KMS-11 (cell line): Measurements from ENCODE around the gene VAMP8.

Source experiments
- H2AFZ ChIP-seq: fragments of 200-600 bp; sonication (generic); 2 replicates; pipeline ENCODE4 v1.6.1; 2016; ENCODE audit warnings: antibody characterized with exemption, mixed run types, low read depth
- H3K27ac ChIP-seq: fragments of 200-600 bp; sonication (generic); 2 replicates; pipeline ENCODE4 v1.6.1; 2016; ENCODE audit warnings: mild to moderate bottlenecking, mixed run types
- H3K27me3 ChIP-seq: fragments of 200-600 bp; sonication (generic); 2 replicates; pipeline ENCODE4 v1.6.1; 2017; ENCODE audit warnings: mild to moderate bottlenecking, low read depth, mixed run types, moderate library complexity; ENCODE audit not compliant: insufficient read depth
- H3K36me3 ChIP-seq: fragments of 200-600 bp; sonication (generic); 2 replicates; pipeline ENCODE4 v1.6.1; 2017; ENCODE audit warnings: mild to moderate bottlenecking, mixed run types; ENCODE audit not compliant: insufficient read depth
- H3K4me1 ChIP-seq: fragments of 200-600 bp; sonication (generic); 2 replicates; pipeline ENCODE4 v1.6.1; 2016; ENCODE audit warnings: mild to moderate bottlenecking, low read depth, mixed run types; ENCODE audit not compliant: poor library complexity, severe bottlenecking
- H3K4me2 ChIP-seq: fragments of 200-600 bp; sonication (generic); 2 replicates; pipeline ENCODE4 v1.7.0; 2016; ENCODE audit warnings: mild to moderate bottlenecking, mixed run types
- H3K4me3 ChIP-seq: fragments of 200-600 bp; sonication (generic); IDR thresholded peaks from 2 replicates; pipeline ENCODE4 v1.6.1; 2017; ENCODE audit warnings: low read depth, low read length, mixed read lengths; ENCODE audit not compliant: insufficient read depth
- H3K79me2 ChIP-seq: fragments of 200-600 bp; sonication (generic); 2 replicates; pipeline ENCODE4 v1.6.1; 2016; ENCODE audit warnings: low read depth, mixed run types; ENCODE audit not compliant: insufficient read depth
- H3K9ac ChIP-seq: fragments of 200-600 bp; sonication (generic); 2 replicates; pipeline ENCODE4 v1.6.1; 2016; ENCODE audit warnings: mild to moderate bottlenecking, mixed run types
- H4K20me1 ChIP-seq: fragments of 200-600 bp; sonication (generic); 2 replicates; pipeline ENCODE4 v1.6.1; 2016; ENCODE audit warnings: mild to moderate bottlenecking, mixed run types; ENCODE audit not compliant: insufficient read depth
- TF ChIP-seq, protein P1 (sequence below): fragments of 200-600 bp; sonication (generic); conservative IDR thresholded peaks from 2 replicates; pipeline ENCODE4 v1.6.1; 2017; ENCODE audit warnings: low read depth, mild to moderate bottlenecking, antibody characterized with exemption, low read length, moderate library complexity, mixed read lengths

The VAMP8 gene

DNA sequence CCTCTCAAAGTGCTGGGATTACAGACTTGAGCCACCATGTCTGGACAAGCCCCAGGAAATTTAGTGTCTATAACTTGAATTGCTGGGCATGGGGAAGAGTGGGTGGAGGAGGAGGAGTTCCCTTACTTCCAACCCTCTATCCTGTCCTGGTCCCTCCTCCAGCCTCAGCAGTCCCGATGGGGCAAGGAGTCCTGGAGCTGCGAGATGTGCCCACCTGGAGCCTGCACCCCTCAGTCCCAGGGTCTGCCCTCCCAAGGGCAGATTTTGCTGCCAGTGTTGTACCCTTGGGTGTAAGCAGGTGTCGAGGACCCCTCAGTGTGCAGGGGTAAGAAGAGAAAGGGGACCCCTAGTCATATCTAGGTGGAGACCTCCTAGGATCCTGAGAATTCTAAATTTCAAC is 2.8 kb downstream of the VAMP8 start:
- Histone ChIP-seq H2AFZ (no peak overlapping the region), H3K4me3 (no peak overlapping the region), H3K4me2 (no peak overlapping the region), H3K9ac (no peak overlapping the region), H3K4me1 (no peaks in the 10 kb centered on the region), H3K27me3 (peaks cover 11% of the 10 kb centered on the region; the same call in 1 of the 2 replicates), H3K79me2 (no peaks in the 10 kb centered on the region), H3K27ac (no peak overlapping the region), H3K36me3 (no peaks in the 10 kb centered on the region), H4K20me1 (no peaks in the 10 kb centered on the region)
- TF ChIP-seq, protein P1, sequence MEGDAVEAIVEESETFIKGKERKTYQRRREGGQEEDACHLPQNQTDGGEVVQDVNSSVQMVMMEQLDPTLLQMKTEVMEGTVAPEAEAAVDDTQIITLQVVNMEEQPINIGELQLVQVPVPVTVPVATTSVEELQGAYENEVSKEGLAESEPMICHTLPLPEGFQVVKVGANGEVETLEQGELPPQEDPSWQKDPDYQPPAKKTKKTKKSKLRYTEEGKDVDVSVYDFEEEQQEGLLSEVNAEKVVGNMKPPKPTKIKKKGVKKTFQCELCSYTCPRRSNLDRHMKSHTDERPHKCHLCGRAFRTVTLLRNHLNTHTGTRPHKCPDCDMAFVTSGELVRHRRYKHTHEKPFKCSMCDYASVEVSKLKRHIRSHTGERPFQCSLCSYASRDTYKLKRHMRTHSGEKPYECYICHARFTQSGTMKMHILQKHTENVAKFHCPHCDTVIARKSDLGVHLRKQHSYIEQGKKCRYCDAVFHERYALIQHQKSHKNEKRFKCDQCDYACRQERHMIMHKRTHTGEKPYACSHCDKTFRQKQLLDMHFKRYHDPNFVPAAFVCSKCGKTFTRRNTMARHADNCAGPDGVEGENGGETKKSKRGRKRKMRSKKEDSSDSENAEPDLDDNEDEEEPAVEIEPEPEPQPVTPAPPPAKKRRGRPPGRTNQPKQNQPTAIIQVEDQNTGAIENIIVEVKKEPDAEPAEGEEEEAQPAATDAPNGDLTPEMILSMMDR = no peak

- H3K4me1 ChIP-seq = no peaks in the 10 kb centered on the region
- no peak overlapping the region for H3K4me2 ChIP-seq
- H2AFZ ChIP-seq = no peak overlapping the region
- no peak overlapping the region for H3K4me3 ChIP-seq
- H4K20me1 ChIP-seq = no peaks in the 10 kb centered on the region
- H3K79me2 ChIP-seq = no peaks in the 10 kb centered on the region
- peaks cover 11% of the 10 kb centered on the region; the same call in 1 of the 2 replicates for H3K27me3 ChIP-seq
- no peak overlapping the region for H3K9ac ChIP-seq
- TF ChIP-seq, protein P1 = no peak
- no peak overlapping the region for H3K27ac ChIP-seq
- H3K36me3 ChIP-seq = no peaks in the 10 kb centered on the region
These were observed 5.1 kb downstream of the VAMP8 start for GRCh38 chr2:85582492-85582891.

DNA sequence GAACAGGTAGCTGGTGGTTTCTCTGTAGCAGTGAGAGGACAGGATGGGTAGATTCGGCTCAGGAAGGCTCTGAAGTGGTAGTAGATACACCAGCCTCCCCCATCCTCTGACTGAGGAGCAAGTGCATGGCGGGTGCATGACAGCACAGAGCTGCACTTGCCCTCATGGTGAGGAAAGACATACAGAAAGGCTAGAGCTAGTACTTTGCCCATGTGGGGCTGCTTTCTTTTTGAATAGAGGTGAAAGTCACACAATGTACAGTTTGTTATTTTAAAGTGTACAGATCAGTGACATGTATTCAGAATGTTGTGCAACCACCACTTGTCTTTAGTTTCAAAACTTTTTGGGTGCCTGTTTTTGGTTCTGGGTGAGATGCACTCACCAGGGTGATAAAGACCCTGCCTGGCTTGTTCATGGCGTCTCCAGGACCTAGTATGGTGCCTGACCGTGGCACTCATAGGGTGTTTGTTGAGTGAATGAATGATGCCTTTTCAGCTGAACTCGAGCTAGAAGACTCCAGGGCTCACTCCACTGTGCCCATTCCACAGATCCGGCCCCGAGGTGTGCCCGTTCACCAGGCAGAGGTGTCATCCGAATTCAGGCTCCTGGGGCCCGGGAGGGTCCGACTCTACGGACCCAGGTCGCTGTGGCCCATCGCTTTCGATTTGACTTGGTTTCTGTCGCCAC is 6.4 kb downstream of the VAMP8 start:
- Histone ChIP-seq H3K79me2 (no peaks in the 10 kb centered on the region), H3K27me3 (peaks cover 10% of the 10 kb centered on the region; the same call in 1 of the 2 replicates), H3K4me1 (no peaks in the 10 kb centered on the region), H2AFZ (no peak overlapping the region), H3K4me2 (no peak overlapping the region), H3K27ac (no peak overlapping the region), H3K4me3 (no peak overlapping the region), H4K20me1 (no peaks in the 10 kb centered on the region), H3K9ac (no peak overlapping the region), H3K36me3 (no peaks in the 10 kb centered on the region)
- TF ChIP-seq, protein P1 = no peak

GRCh38 chr2:85584354-85584856 is 7.0 kb downstream of the VAMP8 start, which contains the start of gene VAMP5:
Gene VAMP5, plus strand, starts transcription at chr2:85584431. Its CDS starts 60 bp downstream, at chr2:85584491.
- no peaks in the 10 kb centered on the region for H4K20me1 ChIP-seq

More at GRCh38 chr2:85584354-85584856, 7.0 kb downstream of the VAMP8 start, which contains the start of gene VAMP5:
- Histone ChIP-seq H3K27ac (no peak within 1 kb of the TSS), H3K4me3 (no peak within 1 kb of the TSS), H3K79me2 (no peaks in the 10 kb centered on the region), H3K36me3 (no peaks in the 10 kb centered on the region), H2AFZ (no peak within 1 kb of the TSS), H3K9ac (no peak within 1 kb of the TSS), H3K27me3 (peaks cover 6% of the 10 kb centered on the region; the same call in 1 of the 2 replicates), H3K4me2 (no peak within 1 kb of the TSS), H3K4me1 (no peaks in the 10 kb centered on the region)
- TF ChIP-seq, protein P1 = no peak
